K562 (cell line): ENCODE measurements around the gene ERN1. TPM values are rescaled to one million over a fixed set of nuclear protein-coding genes. Genes with fewer than 3 reads are reported as not detected.

Experiments used
- ATF6 ChIP-seq: sonication (generic); formaldehyde crosslinking; IDR thresholded peaks from 2 replicates; pipeline ENCODE4 v1.4.0; 2020; ENCODE audit warnings: mild to moderate bottlenecking, missing genetic modification reagents
- CBFA2T2 ChIP-seq: fragments of 450-650 bp; conservative IDR thresholded peaks from 2 replicates; pipeline ENCODE4 v1.6.1; 2017; ENCODE audit warnings: mild to moderate bottlenecking
- EZH2 ChIP-seq: IDR thresholded peaks from 2 replicates; pipeline ENCODE4 v1.6.1; 2012; ENCODE audit warnings: low read depth, mild to moderate bottlenecking, inconsistent platforms, low read length, borderline replicate concordance
- FOSL1 ChIP-seq: fragments of 200-800 bp; sonication (Bioruptor generic); conservative IDR thresholded peaks from 2 replicates; pipeline ENCODE4 v1.6.1; 2016; ENCODE audit warnings: missing genetic modification characterization, missing compliant biosample characterization
- GTF2E2 ChIP-seq: fragments of 200-800 bp; sonication (Bioruptor generic); IDR thresholded peaks from 2 replicates; pipeline ENCODE4 v1.6.1; 2016; ENCODE audit warnings: missing genetic modification characterization, missing compliant biosample characterization
- HBP1 ChIP-seq: fragments of 450-650 bp; formaldehyde crosslinking; IDR thresholded peaks from 2 replicates; pipeline ENCODE4 v1.4.0; 2022; ENCODE audit warnings: missing genetic modification characterization
- HMGXB4 ChIP-seq: sonication (generic); formaldehyde crosslinking; IDR thresholded peaks from 2 replicates; pipeline ENCODE4 v1.8.1; 2023; ENCODE audit warnings: mild to moderate bottlenecking, missing genetic modification reagents
- JUN ChIP-seq, 2 experiments: sonication (generic) in 1 of 2; formaldehyde crosslinking in 1 of 2; IDR thresholded peaks; 2 replicates each; pipeline versions ENCODE4 v1.6.1 to v1.8.0; 2012 to 2022; ENCODE audit warnings: borderline replicate concordance in 2 of 2, mild to moderate bottlenecking in 2 of 2, improper control_type of control experiment in 1 of 2, low read depth in 1 of 2, low read length in 1 of 2, missing genetic modification reagents in 1 of 2
- NFE2 ChIP-seq: IDR thresholded peaks from 2 replicates; pipeline ENCODE4 v1.6.1; 2014; ENCODE audit warnings: antibody characterized with exemption, low read depth
- NRF1 ChIP-seq, 2 experiments: fragments of 450-650 bp; IDR thresholded peaks in 1 of 2; conservative IDR thresholded peaks in 1 of 2; 2 replicates each; pipeline ENCODE4 v1.6.1; 2014; ENCODE audit warnings: mild to moderate bottlenecking in 2 of 2
- PHB ChIP-seq: fragments of 250-450 bp; sonication (Bioruptor Pico); IDR thresholded peaks from 2 replicates; pipeline ENCODE4 v1.5.0; 2021
- WHSC1 ChIP-seq: IDR thresholded peaks from one replicate; pipeline ENCODE4 v1.6.1; 2012; ENCODE audit warnings: low read length, control low read depth, inconsistent platforms
- ZBTB33 ChIP-seq: sonication (generic); formaldehyde crosslinking; IDR thresholded peaks from 2 replicates; pipeline ENCODE4 v1.8.1; 2023; ENCODE audit warnings: mild to moderate bottlenecking, missing genetic modification reagents
- ZNF184 ChIP-seq: sonication (generic); formaldehyde crosslinking; IDR thresholded peaks from 2 replicates; pipeline ENCODE4 v1.5.0; 2020; ENCODE audit warnings: missing genetic modification reagents
- ZNF609 ChIP-seq: sonication (generic); formaldehyde crosslinking; IDR thresholded peaks from 2 replicates; pipeline ENCODE4 v1.8.1; 2023; ENCODE audit warnings: missing genetic modification reagents, mild to moderate bottlenecking, borderline replicate concordance
- polyA plus RNA-seq, 8 experiments: library from polyadenylated mRNA; depleted of rRNA in 4 of 8; stranded (reverse) in 5 of 8; unstranded in 3 of 8; fragments of >200 nt; fragmentation: Nextera tagmentation in 2 of 8; fragmentation: Illumina TruSeq in 1 of 8; extraction: Ambion mirVana in 2 of 8; extraction: Trizol in 1 of 8; gene quantifications; 2 replicates each; pipeline versions ENCODE4 v1.2.1 to v1.2.3, GENCODE V29; 2011 to 2014; ENCODE audit warnings: inconsistent platforms in 1 of 8, missing spikeins in 1 of 8
- total RNA-seq, 7 experiments: library from RNA; depleted of rRNA in 6 of 7; stranded (reverse); fragments of >200 nt in 6 of 7; fragmentation: Illumina TruSeq in 2 of 7; extraction: Trizol in 2 of 7; gene quantifications; 2 replicates each; pipeline versions ENCODE4 v1.2.1 to v1.2.3, GENCODE V29; 2011 to 2021; ENCODE audit warnings: low replicate concordance in 1 of 7

ERN1 gene
- total and polyA plus RNA-seq, 9 of the 15 experiments (the other 6 are each of a cell fraction or from before 2014, with no cell fraction given) = 2.1 to 22.5 (median 7.3) TPM

- TF ChIP-seq GTF2E2 (tag) (no peak), NFE2 (0 out of 2 replicates have a peak, but pooled peaks have one; percentile 4), EZH2 (no peak), JUN (IDR thresholded peaks at IDR 0.05; ENCODE audit: borderline replicate concordance, low read depth, low read length) (0 out of 2 replicates have a peak, but pooled peaks have one; percentile 21), JUN (CRISPR knock-in tag; IDR thresholded peaks at IDR 0.05; ENCODE audit: borderline replicate concordance) (no peak), WHSC1 (no peak), ZNF184 (CRISPR knock-in tag) (no peak), ATF6 (CRISPR knock-in tag) (no peak), HMGXB4 (CRISPR knock-in tag) (no peak), NRF1 (conservative IDR thresholded peaks at IDR 0.05 in 1 of 2, IDR thresholded peaks at IDR 0.05 in 1 of 2) (no peak), HBP1 (no peak), CBFA2T2 (no peak), FOSL1 (tag) (peak; percentile 61), ZBTB33 (CRISPR knock-in tag) (peak; percentile 95), ZNF609 (CRISPR knock-in tag) (no peak), PHB (no peak)
These were observed 52.6 kb downstream of the ERN1 start (continued) for GRCh38 chr17:64077379-64077778.
